ENCODE measurements around the gene TMEM266.

GRCh38 chr15:76163457-76164295 lies 103.9 kb downstream of the TMEM266 start:
- TF ChIP-seq CTCF (IDR thresholded peaks at IDR 0.05) (no peak), POLR2A (IDR thresholded peaks at IDR 0.05) (no peak)

Data from testis (tissue), 2 donors.